OCI-LY1 (cell line): ENCODE results near the gene NINJ2.

Experiments
- H2AFZ ChIP-seq: fragments of 200-600 bp; sonication (generic), shearing (Covaris generic); 2 replicates; pipeline ENCODE4 v1.6.0; 2014; ENCODE audit warnings: antibody characterized with exemption, mild to moderate bottlenecking, low read length
- H3F3A ChIP-seq: fragments of 200-600 bp; sonication (generic), shearing (Covaris generic); 2 replicates; pipeline ENCODE4 v1.6.0; 2014; ENCODE audit warnings: mild to moderate bottlenecking, antibody characterized with exemption, low read length, moderate library complexity; ENCODE audit not compliant: insufficient read depth
- H3K27ac ChIP-seq: fragments of 200-600 bp; sonication (generic); 2 replicates; pipeline ENCODE4 v1.5.1; 2014; ENCODE audit warnings: low read length, mixed run types, mild to moderate bottlenecking, low read depth; ENCODE audit not compliant: poor library complexity, severe bottlenecking
- H3K27me3 ChIP-seq: fragments of 200-600 bp; sonication (generic); 2 replicates; pipeline ENCODE4 v1.6.0; 2014; ENCODE audit warnings: antibody characterized with exemption, mild to moderate bottlenecking, low read length, moderate library complexity; ENCODE audit not compliant: insufficient read depth
- H3K36me3 ChIP-seq: fragments of 200-600 bp; sonication (generic); 2 replicates; pipeline ENCODE4 v1.6.1; 2014; ENCODE audit warnings: mild to moderate bottlenecking, antibody characterized with exemption, low read length, moderate library complexity, mixed read lengths; ENCODE audit not compliant: insufficient read depth
- H3K4me1 ChIP-seq: fragments of 200-600 bp; sonication (generic); 2 replicates; pipeline ENCODE4 v1.5.1; 2014; ENCODE audit warnings: mild to moderate bottlenecking, low read length, moderate library complexity; ENCODE audit not compliant: insufficient read depth, severe bottlenecking
- H3K4me2 ChIP-seq: fragments of 200-600 bp; sonication (generic), shearing (Covaris generic); 2 replicates; pipeline ENCODE4 v1.6.1; 2014; ENCODE audit warnings: low read length
- H3K4me3 ChIP-seq: fragments of 200-600 bp; sonication (generic); 2 replicates; pipeline ENCODE4 v1.5.1; 2014; ENCODE audit warnings: low read length, low read depth, mild to moderate bottlenecking, mixed read lengths; ENCODE audit not compliant: poor library complexity, severe bottlenecking
- H3K79me2 ChIP-seq: fragments of 200-600 bp; shearing (Covaris generic); 2 replicates; pipeline ENCODE4 v1.6.1; 2016; ENCODE audit warnings: mixed run types, low read length, mixed read lengths; ENCODE audit not compliant: insufficient read depth
- H3K9ac ChIP-seq: fragments of 200-600 bp; sonication (generic), shearing (Covaris generic); 2 replicates; pipeline ENCODE4 v1.6.1; 2014; ENCODE audit warnings: mild to moderate bottlenecking, low read length, mixed read lengths
- H3K9me2 ChIP-seq: fragments of 200-600 bp; sonication (generic), shearing (Covaris generic); 2 replicates; pipeline ENCODE4 v1.6.1; 2014; ENCODE audit warnings: low read depth, mild to moderate bottlenecking, low read length, mixed read lengths
- H3K9me3 ChIP-seq: fragments of 200-600 bp; shearing (Covaris generic); 2 replicates; pipeline ENCODE4 v1.6.1; 2014; ENCODE audit warnings: low read length, mixed read lengths
- H4K20me1 ChIP-seq: fragments of 200-600 bp; sonication (generic), shearing (Covaris generic); 2 replicates; pipeline ENCODE4 v1.6.0; 2016; ENCODE audit warnings: mild to moderate bottlenecking, low read length; ENCODE audit not compliant: insufficient read depth
- CTCF ChIP-seq: fragments of 200-600 bp; sonication (generic), shearing (Covaris generic); IDR thresholded peaks from 2 replicates; pipeline ENCODE4 v1.5.1; 2017; ENCODE audit warnings: mild to moderate bottlenecking, antibody characterized with exemption, low read length, moderate library complexity, mixed read lengths
- EZH2 ChIP-seq: fragments of 200-600 bp; sonication (generic), shearing (Covaris generic); IDR thresholded peaks from 2 replicates; pipeline ENCODE4 v1.8.0; 2017; ENCODE audit warnings: borderline replicate concordance, mixed run types, mild to moderate bottlenecking, antibody characterized with exemption, low read length, moderate library complexity, mixed read lengths

The NINJ2 gene

GRCh38 chr12:588024-588322 lies 75.3 kb downstream of the NINJ2 start:
- H3K4me1 ChIP-seq = peaks cover 24% of the 10 kb centered on the region
- H3K4me2 ChIP-seq = no peak overlapping the region
- H3K9me2 ChIP-seq = no peaks in the 10 kb centered on the region
- H3K79me2 ChIP-seq = no peaks in the 10 kb centered on the region
- no peak overlapping the region for H2AFZ ChIP-seq
- H3K9me3 ChIP-seq = peaks cover 10% of the 10 kb centered on the region; the same call in 1 of the 2 replicates
- H3K9ac ChIP-seq = no peak overlapping the region
- peaks cover 20% of the 10 kb centered on the region; the same call in 1 of the 2 replicates for H3K36me3 ChIP-seq
- H3K27ac ChIP-seq = no peak overlapping the region
- H3K4me3 ChIP-seq = no peak overlapping the region
- H3K27me3 ChIP-seq = no peaks in the 10 kb centered on the region
- TF ChIP-seq CTCF = no peak
- TF ChIP-seq EZH2 = no peak
- 0 out of 2 replicates have a peak, but pooled peaks cover 3% of the 10 kb centered on the region for H3F3A ChIP-seq
- H4K20me1 ChIP-seq = no peaks in the 10 kb centered on the region

DNA sequence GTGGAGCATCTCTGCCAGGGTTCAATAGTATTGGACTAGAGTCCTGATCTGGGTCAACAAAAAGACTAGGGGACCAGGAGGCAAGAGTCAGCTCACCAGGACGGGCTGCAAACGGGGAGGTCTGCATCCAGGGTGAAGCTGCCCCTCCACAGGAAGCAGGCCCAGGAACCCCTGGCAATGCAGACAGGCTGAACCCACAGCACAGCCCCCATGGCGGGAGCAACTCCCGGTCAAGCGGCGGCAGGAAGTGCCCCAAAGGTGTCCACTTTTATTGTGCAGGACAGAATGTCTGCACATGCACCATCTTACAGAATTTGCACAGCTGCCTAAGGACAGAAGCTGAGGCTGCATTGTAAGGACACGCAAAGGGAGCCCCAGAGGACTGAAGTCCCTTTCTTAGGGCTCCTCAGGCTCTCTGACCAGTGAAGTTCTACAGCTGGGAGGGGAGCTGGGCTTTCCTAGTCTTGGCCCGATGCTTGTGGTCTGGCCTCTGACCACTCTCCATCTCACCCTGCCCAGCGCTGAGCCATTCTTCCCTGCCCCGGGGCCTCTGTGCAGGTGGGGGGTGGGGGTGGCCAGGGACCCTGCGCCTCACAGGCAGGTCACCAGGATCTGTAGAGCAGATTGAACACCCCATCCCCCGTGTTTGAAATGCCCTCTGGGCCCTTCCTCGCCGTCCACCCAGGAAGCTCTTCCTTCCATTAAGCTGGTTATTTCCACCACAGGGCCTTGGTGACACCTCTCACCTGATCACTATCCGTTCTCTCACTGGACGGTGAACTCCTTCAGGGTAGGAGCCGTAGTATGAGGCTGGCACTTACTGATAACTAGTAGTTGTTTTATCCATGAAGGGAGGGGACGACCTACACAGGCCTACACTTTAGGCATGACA lies 75.9 kb downstream of the NINJ2 start:
- Histone ChIP-seq H3K9me2 (no peaks in the 10 kb centered on the region), H3K9ac (no peak overlapping the region), H3K27ac (no peak overlapping the region), H3K79me2 (no peaks in the 10 kb centered on the region), H3K27me3 (no peaks in the 10 kb centered on the region), H3K9me3 (peaks cover 10% of the 10 kb centered on the region; the same call in 1 of the 2 replicates), H3F3A (0 out of 2 replicates have a peak, but pooled peaks cover 3% of the 10 kb centered on the region), H3K36me3 (peaks cover 20% of the 10 kb centered on the region; the same call in 1 of the 2 replicates), H3K4me1 (peaks cover 24% of the 10 kb centered on the region), H3K4me2 (no peak overlapping the region), H3K4me3 (no peak overlapping the region), H2AFZ (no peak overlapping the region), H4K20me1 (no peaks in the 10 kb centered on the region)
- TF ChIP-seq CTCF = no peak
- TF ChIP-seq EZH2 = no peak

DNA sequence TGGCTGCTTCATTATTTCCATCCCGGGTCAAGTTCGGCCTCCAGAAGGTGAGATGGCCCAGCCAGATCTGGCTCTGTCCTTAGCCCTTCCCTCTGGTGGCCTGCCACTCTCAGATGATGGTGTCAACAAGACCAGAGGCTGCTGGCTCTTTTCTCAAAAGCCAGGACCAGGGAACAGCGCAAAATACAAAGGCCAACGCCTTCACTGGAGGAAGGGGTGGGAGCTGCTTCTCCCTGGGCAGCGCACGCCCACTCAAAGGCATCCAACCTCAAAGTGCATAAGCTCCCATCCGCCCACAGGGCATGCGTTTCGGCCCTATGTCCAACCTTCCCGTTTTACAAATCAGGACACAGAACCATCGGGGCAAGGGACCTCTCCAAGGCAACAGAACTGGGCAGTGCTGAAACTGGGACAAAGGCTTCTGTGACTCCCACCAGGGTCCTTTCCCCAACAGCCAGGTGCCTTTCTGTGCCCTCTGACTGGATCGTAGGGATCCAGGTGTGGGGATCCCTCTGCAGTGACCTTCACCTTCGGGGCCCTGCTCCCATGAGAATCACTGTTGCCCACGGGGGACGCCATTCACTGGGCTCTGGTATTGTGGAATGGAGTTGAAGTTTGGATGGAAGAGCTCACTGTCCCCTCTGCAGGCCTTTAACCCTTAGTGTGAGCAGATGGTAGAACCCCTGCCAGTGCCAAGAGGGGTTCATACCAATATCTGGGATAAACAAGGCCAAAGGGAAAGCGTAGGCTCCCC lies 76.8 kb downstream of the NINJ2 start:
- Histone ChIP-seq H3K4me1 (peaks cover 21% of the 10 kb centered on the region), H3K4me3 (no peak overlapping the region), H4K20me1 (no peaks in the 10 kb centered on the region), H3K4me2 (no peak overlapping the region), H3K9me2 (no peaks in the 10 kb centered on the region), H3F3A (0 out of 2 replicates have a peak, but pooled peaks cover 3% of the 10 kb centered on the region), H3K27me3 (no peaks in the 10 kb centered on the region), H3K9me3 (peaks cover 10% of the 10 kb centered on the region; the same call in 1 of the 2 replicates), H3K79me2 (no peaks in the 10 kb centered on the region), H3K27ac (no peak overlapping the region), H2AFZ (no peak overlapping the region), H3K9ac (no peak overlapping the region), H3K36me3 (peaks cover 20% of the 10 kb centered on the region; the same call in 1 of the 2 replicates)
- no peak for TF ChIP-seq EZH2
- no peak for TF ChIP-seq CTCF
